ENCODE measurements around the gene PLLP.

GRCh38 chr16:57284952-57285363 lies 486 bp upstream of the PLLP start:
- TF ChIP-seq EP300 (IDR thresholded peaks at IDR 0.05) (no peak), POLR2A (IDR thresholded peaks at IDR 0.05; ENCODE audit: low read depth) (no peak)

Data from esophagus muscularis mucosa (tissue), 2 donors.